GM19463 (cell line): ENCODE results near the gene ADD3.

Experiments
- ATAC-seq: cut with Tn5 transposase; IDR thresholded peaks from one replicate; pipeline ENCODE4 v1.9.1; 2021; ENCODE audit warnings: mild to moderate bottlenecking, moderate library complexity; ENCODE audit not compliant: unreplicated experiment

The ADD3 gene

GRCh38 chr10:110142965-110143364 is 135.2 kb downstream of the ADD3 start:
- ATAC-seq = no peak

- ATAC-seq = no peak
These were observed 136.7 kb downstream of the ADD3 start for GRCh38 chr10:110144507-110144906.

- ATAC-seq = no peak
These were observed 140.2 kb downstream of the ADD3 start for GRCh38 chr10:110147961-110148360.

- ATAC-seq = no peak
These were observed 141.5 kb downstream of the ADD3 start for GRCh38 chr10:110149259-110149658.

GRCh38 chr10:110150046-110150445 is 142.3 kb downstream of the ADD3 start:
- ATAC-seq = no peak

GRCh38 chr10:110150981-110151380 is 143.2 kb downstream of the ADD3 start:
- ATAC-seq = no peak

GRCh38 chr10:110151467-110151866 is 143.7 kb downstream of the ADD3 start:
- ATAC-seq = no peak

GRCh38 chr10:110151971-110152370 is 144.2 kb downstream of the ADD3 start:
- no peak for ATAC-seq

GRCh38 chr10:110153396-110153795 is 145.6 kb downstream of the ADD3 start:
- no peak for ATAC-seq

- ATAC-seq = no peak
These were observed 148.3 kb downstream of the ADD3 start for GRCh38 chr10:110156046-110156445.

GRCh38 chr10:110158051-110159005 is 150.5 kb downstream of the ADD3 start:
- no peak for ATAC-seq

GRCh38 chr10:110160081-110160480 is 152.3 kb downstream of the ADD3 start:
- ATAC-seq = no peak

GRCh38 chr10:110160522-110160921 is 152.7 kb downstream of the ADD3 start:
- no peak for ATAC-seq

- ATAC-seq = no peak
These were observed 155.0 kb downstream of the ADD3 start for GRCh38 chr10:110162741-110163145.

GRCh38 chr10:110163192-110163773 is 155.5 kb downstream of the ADD3 start:
- no peak for ATAC-seq

GRCh38 chr10:110163841-110164240 is 156.1 kb downstream of the ADD3 start:
- ATAC-seq = no peak

GRCh38 chr10:110165239-110165638 is 157.5 kb downstream of the ADD3 start:
- no peak for ATAC-seq

- ATAC-seq = no peak
These were observed 159.4 kb downstream of the ADD3 start for GRCh38 chr10:110167149-110167548.

- ATAC-seq = no peak
These were observed 161.1 kb downstream of the ADD3 start for GRCh38 chr10:110168601-110169481.

- ATAC-seq = no peak
These were observed 161.8 kb downstream of the ADD3 start for GRCh38 chr10:110169586-110169985.
